ENCODE measurements around the gene SLC37A4. TPM values are rescaled to one million over a fixed set of nuclear protein-coding genes. Genes with fewer than 3 reads are reported as not detected.

Gene SLC37A4
- total RNA-seq, 1 experiment from 2014 or later, result 49.3 TPM

DNA sequence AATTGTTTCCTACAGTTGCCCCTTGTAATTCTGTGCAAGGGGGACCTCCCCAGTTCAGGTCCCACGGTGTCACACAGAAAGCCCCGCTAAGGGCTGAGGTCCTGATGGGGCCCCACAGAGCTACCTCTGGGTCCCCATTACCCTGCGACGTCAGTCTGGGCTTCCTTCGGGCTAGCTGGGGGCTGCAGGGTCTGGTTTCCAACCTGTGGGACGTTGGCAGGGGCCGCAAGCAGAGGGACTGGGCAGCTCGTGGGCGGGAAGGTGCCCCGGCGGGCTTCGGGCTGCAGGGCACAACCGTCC, 698 bp downstream of the SLC37A4 start:
- Histone ChIP-seq H3K9me3 (ENCODE audit: low read depth, low read length, poor library complexity, severe bottlenecking) (no peaks in the 10 kb centered on the region), H3K4me1 (ENCODE audit: insufficient read depth, low read length, poor library complexity, severe bottlenecking) (peaks cover 13% of the 10 kb centered on the region), H3K27ac (ENCODE audit: low read depth, low read length, poor library complexity, severe bottlenecking) (peak overlapping the region; percentile 75), H3K27me3 (replicated peaks; ENCODE audit: insufficient read depth, low read depth, low read length, poor library complexity) (no peaks in the 10 kb centered on the region), H3K4me3 (ENCODE audit: low read depth, low read length, poor library complexity, severe bottlenecking) (peak overlapping the region; percentile 67), H3K36me3 (ENCODE audit: insufficient read depth, low read length, poor library complexity, severe bottlenecking) (peaks cover 34% of the 10 kb centered on the region)
- POLR2A ChIA-PET (ENCODE audit: low non-redundant PET), result no interaction called here
- TF ChIP-seq, protein P1, sequence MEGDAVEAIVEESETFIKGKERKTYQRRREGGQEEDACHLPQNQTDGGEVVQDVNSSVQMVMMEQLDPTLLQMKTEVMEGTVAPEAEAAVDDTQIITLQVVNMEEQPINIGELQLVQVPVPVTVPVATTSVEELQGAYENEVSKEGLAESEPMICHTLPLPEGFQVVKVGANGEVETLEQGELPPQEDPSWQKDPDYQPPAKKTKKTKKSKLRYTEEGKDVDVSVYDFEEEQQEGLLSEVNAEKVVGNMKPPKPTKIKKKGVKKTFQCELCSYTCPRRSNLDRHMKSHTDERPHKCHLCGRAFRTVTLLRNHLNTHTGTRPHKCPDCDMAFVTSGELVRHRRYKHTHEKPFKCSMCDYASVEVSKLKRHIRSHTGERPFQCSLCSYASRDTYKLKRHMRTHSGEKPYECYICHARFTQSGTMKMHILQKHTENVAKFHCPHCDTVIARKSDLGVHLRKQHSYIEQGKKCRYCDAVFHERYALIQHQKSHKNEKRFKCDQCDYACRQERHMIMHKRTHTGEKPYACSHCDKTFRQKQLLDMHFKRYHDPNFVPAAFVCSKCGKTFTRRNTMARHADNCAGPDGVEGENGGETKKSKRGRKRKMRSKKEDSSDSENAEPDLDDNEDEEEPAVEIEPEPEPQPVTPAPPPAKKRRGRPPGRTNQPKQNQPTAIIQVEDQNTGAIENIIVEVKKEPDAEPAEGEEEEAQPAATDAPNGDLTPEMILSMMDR (conservative IDR thresholded peaks at IDR 0.05; ENCODE audit: low read depth, low read length), result no peak
- TF ChIP-seq EZH2 (IDR thresholded peaks at IDR 0.05; ENCODE audit: borderline replicate concordance, low read depth, low read length, poor library complexity, severe bottlenecking), result no peak
- no peak for DNase-seq (ENCODE audit: low spot score)
- CTCF ChIA-PET, result no interaction called here
- intact Hi-C loops (cut with micrococcal nuclease; ENCODE audit: unreplicated experiment), result no loop called here
- no TSS peak for BruUV-seq (replicated peaks)

GRCh38 chr11:119029340-119030028, 1.2 kb downstream of the SLC37A4 start:
- TF ChIP-seq EZH2 (IDR thresholded peaks at IDR 0.05; ENCODE audit: borderline replicate concordance, low read depth, low read length, poor library complexity, severe bottlenecking), result no peak
- TF ChIP-seq, protein P1 (conservative IDR thresholded peaks at IDR 0.05; ENCODE audit: low read depth, low read length), result no peak
- BruUV-seq (replicated peaks), result TSS peak; percentile 37
- ChIA-PET CTCF (no interaction called here), POLR2A (ENCODE audit: low non-redundant PET) (no interaction called here)
- intact Hi-C loops (cut with micrococcal nuclease; ENCODE audit: unreplicated experiment), result no loop called here
- Histone ChIP-seq H3K27ac (ENCODE audit: low read depth, low read length, poor library complexity, severe bottlenecking) (peak overlapping the region; percentile 75), H3K36me3 (ENCODE audit: insufficient read depth, low read length, poor library complexity, severe bottlenecking) (peaks cover 39% of the 10 kb centered on the region), H3K9me3 (ENCODE audit: low read depth, low read length, poor library complexity, severe bottlenecking) (no peaks in the 10 kb centered on the region), H3K4me1 (ENCODE audit: insufficient read depth, low read length, poor library complexity, severe bottlenecking) (peaks cover 13% of the 10 kb centered on the region), H3K4me3 (ENCODE audit: low read depth, low read length, poor library complexity, severe bottlenecking) (peak overlapping the region; percentile 67), H3K27me3 (replicated peaks; ENCODE audit: insufficient read depth, low read depth, low read length, poor library complexity) (no peaks in the 10 kb centered on the region)
- DNase-seq (ENCODE audit: low spot score), result no peak

GRCh38 chr11:119029069-119029339, 1.7 kb downstream of the SLC37A4 start:
- ChIA-PET CTCF (no interaction called here), POLR2A (ENCODE audit: low non-redundant PET) (no interaction called here)
- Histone ChIP-seq H3K36me3 (ENCODE audit: insufficient read depth, low read length, poor library complexity, severe bottlenecking) (peaks cover 44% of the 10 kb centered on the region), H3K4me3 (ENCODE audit: low read depth, low read length, poor library complexity, severe bottlenecking) (peak overlapping the region; percentile 67), H3K9me3 (ENCODE audit: low read depth, low read length, poor library complexity, severe bottlenecking) (no peaks in the 10 kb centered on the region), H3K27ac (ENCODE audit: low read depth, low read length, poor library complexity, severe bottlenecking) (peak overlapping the region; percentile 75), H3K4me1 (ENCODE audit: insufficient read depth, low read length, poor library complexity, severe bottlenecking) (peaks cover 13% of the 10 kb centered on the region), H3K27me3 (replicated peaks; ENCODE audit: insufficient read depth, low read depth, low read length, poor library complexity) (no peaks in the 10 kb centered on the region)
- DNase-seq (ENCODE audit: low spot score), result no peak
- BruUV-seq (replicated peaks), result no TSS peak
- intact Hi-C loops (cut with micrococcal nuclease; ENCODE audit: unreplicated experiment), result no loop called here
- no peak for TF ChIP-seq EZH2 (IDR thresholded peaks at IDR 0.05; ENCODE audit: borderline replicate concordance, low read depth, low read length, poor library complexity, severe bottlenecking)
- TF ChIP-seq, protein P1 (conservative IDR thresholded peaks at IDR 0.05; ENCODE audit: low read depth, low read length), result no peak
